WTC11 (cell line): ENCODE data around the gene IER2.

Experiments
- CTCF ChIP-seq: fragments of 200-600 bp; IDR thresholded peaks from 2 replicates; pipeline ENCODE4 v1.8.0; 2022; ENCODE audit warnings: antibody characterized with exemption
- USF2 ChIP-seq: sonication (generic); formaldehyde crosslinking; IDR thresholded peaks from 2 replicates; pipeline ENCODE4 v1.8.1; 2023; ENCODE audit warnings: mild to moderate bottlenecking, missing genetic modification reagents, moderate library complexity

- TF ChIP-seq USF2 (CRISPR knock-in tag) (peak; percentile 55), CTCF (no peak)
These were observed 14.3 kb downstream of the IER2 start for GRCh38 chr19:13164343-13165161.
